Dermis blood vessel endothelial cell (primary cell): ENCODE data around the gene SCAP. TPM values are rescaled to one million over a fixed set of nuclear protein-coding genes. Genes with fewer than 3 reads are reported as not detected.
"Not testable (repeated sequence)": the region's sequence is repeated elsewhere in the genome, so short reads cannot be mapped to it uniquely, and the experiment has no call there.

Experiments used
- DNase-seq: peaks from one replicate; pipeline ENCODE4 v3.0.0; 2010
- total RNA-seq: library from RNA; depleted of rRNA; stranded (reverse); fragments of >200 nt; gene quantifications from 2 replicates; pipeline ENCODE4 v1.2.3, GENCODE V29; 2014

Gene SCAP
- total RNA-seq, 1 donor from 2014 or later, result 83.0 TPM

GRCh38 chr3:47480267-47480666 is 4.5 kb upstream of the SCAP start:
- not testable (repeated sequence) for DNase-seq

- no peak for DNase-seq
Measured at GRCh38 chr3:47479826-47480160, 4.1 kb upstream of the SCAP start.

- DNase-seq, result no peak
Measured at GRCh38 chr3:47478022-47478421, 2.3 kb upstream of the SCAP start.

- no peak for DNase-seq
Measured at GRCh38 chr3:47476644-47477199, 981 bp upstream of the SCAP start.

- no peak for DNase-seq
Measured at GRCh38 chr3:47476330-47476626, 537 bp upstream of the SCAP start.

GRCh38 chr3:47475029-47475569 is 642 bp downstream of the SCAP start:
- DNase-seq, result no peak

GRCh38 chr3:47473391-47473790 is 2.4 kb downstream of the SCAP start:
- DNase-seq, result no peak

- DNase-seq, result no peak
Measured at GRCh38 chr3:47469616-47470015, 6.1 kb downstream of the SCAP start.

GRCh38 chr3:47468315-47468714 is 7.4 kb downstream of the SCAP start:
- DNase-seq, result not testable (repeated sequence)

- peak; percentile 48 for DNase-seq
Measured at GRCh38 chr3:47464588-47464987, 11.2 kb downstream of the SCAP start.

GRCh38 chr3:47459534-47460085 is 16.1 kb downstream of the SCAP start:
- DNase-seq, result not testable (repeated sequence)

GRCh38 chr3:47456984-47457383 is 18.8 kb downstream of the SCAP start:
- no peak for DNase-seq

GRCh38 chr3:47455806-47456452 is 19.8 kb downstream of the SCAP start:
- DNase-seq, result no peak

- no peak for DNase-seq
Measured at GRCh38 chr3:47452453-47453215, 23.1 kb downstream of the SCAP start.

GRCh38 chr3:47444103-47444502 is 31.6 kb downstream of the SCAP start:
- no peak for DNase-seq

GRCh38 chr3:47443611-47443995 is 32.1 kb downstream of the SCAP start:
- no peak for DNase-seq

- no peak for DNase-seq
Measured at GRCh38 chr3:47441796-47442551, 33.8 kb downstream of the SCAP start.

- peak; percentile 53 for DNase-seq
Measured at GRCh38 chr3:47440131-47440530, 35.6 kb downstream of the SCAP start.

GRCh38 chr3:47436180-47436579 is 39.6 kb downstream of the SCAP start:
- no peak for DNase-seq

- DNase-seq, result no peak
Measured at GRCh38 chr3:47434849-47435248, 40.9 kb downstream of the SCAP start.

GRCh38 chr3:47433796-47434195 is 41.9 kb downstream of the SCAP start:
- no peak for DNase-seq

- DNase-seq, result no peak
Measured at GRCh38 chr3:47432673-47433072, 43.1 kb downstream of the SCAP start.

GRCh38 chr3:47431225-47431624 is 44.5 kb downstream of the SCAP start:
- DNase-seq, result no peak
